BLaER1 (cell line): Measurements from ENCODE around the gene NPTX2.
"Not testable (repeated sequence)": the region's sequence is repeated elsewhere in the genome, so short reads cannot be mapped to it uniquely, and the experiment has no call there.

ENCODE experiments used
- H3K27ac ChIP-seq: shearing (Covaris generic); formaldehyde crosslinking; 2 replicates; pipeline ENCODE4 v1.8.1; 2022
- H3K27me3 ChIP-seq: shearing (Covaris generic); formaldehyde crosslinking; 2 replicates; pipeline ENCODE4 v1.8.1; 2022
- H3K36me3 ChIP-seq: shearing (Covaris generic); formaldehyde crosslinking; 2 replicates; pipeline ENCODE4 v1.8.1; 2022
- H3K4me1 ChIP-seq: shearing (Covaris generic); formaldehyde crosslinking; 2 replicates; pipeline ENCODE4 v1.8.1; 2022
- H3K4me2 ChIP-seq: shearing (Covaris generic); formaldehyde crosslinking; 2 replicates; pipeline ENCODE4 v1.8.1; 2022
- H3K4me3 ChIP-seq: shearing (Covaris generic); formaldehyde crosslinking; 2 replicates; pipeline ENCODE4 v1.8.1; 2022
- H3K9ac ChIP-seq: shearing (Covaris generic); formaldehyde crosslinking; 2 replicates; pipeline ENCODE4 v1.8.1; 2022
- H3K9me3 ChIP-seq: shearing (Covaris generic); formaldehyde crosslinking; 2 replicates; pipeline ENCODE4 v1.8.1; 2022
- H4K20me1 ChIP-seq: shearing (Covaris generic); formaldehyde crosslinking; 2 replicates; pipeline ENCODE4 v1.8.1; 2022
- Cebpa-rat ChIP-seq: shearing (Covaris generic); IDR thresholded peaks from 2 replicates; pipeline ENCODE4 v1.8.1; 2022

Gene NPTX2

GRCh38 chr7:98617051-98617959 lies at the start of gene NPTX2:
Gene NPTX2 (plus strand): TSS chr7:98617285. CDS start chr7:98617462, 177 bp downstream.
- no peak within 1 kb of the TSS for H3K4me3 ChIP-seq
- H3K36me3 ChIP-seq, result no peaks in the 10 kb centered on the region
- no peak within 1 kb of the TSS for H3K27ac ChIP-seq
- H3K4me2 ChIP-seq, result no peak within 1 kb of the TSS
- TF ChIP-seq Cebpa-rat, result no peak
- H4K20me1 ChIP-seq, result no peaks in the 10 kb centered on the region
- peaks cover 20% of the 10 kb centered on the region for H3K9me3 ChIP-seq
- no peak within 1 kb of the TSS for H3K9ac ChIP-seq
- peaks cover 28% of the 10 kb centered on the region for H3K4me1 ChIP-seq
- H3K27me3 ChIP-seq, result no peaks in the 10 kb centered on the region

GRCh38 chr7:98567991-98568390 lies 49.1 kb upstream of the NPTX2 start:
- Histone ChIP-seq H4K20me1 (no peaks in the 10 kb centered on the region), H3K9me3 (peaks cover 22% of the 10 kb centered on the region), H3K27me3 (no peaks in the 10 kb centered on the region), H3K36me3 (no peaks in the 10 kb centered on the region), H3K4me3 (no peak overlapping the region), H3K27ac (no peak overlapping the region), H3K9ac (no peak overlapping the region), H3K4me2 (no peak overlapping the region), H3K4me1 (peaks cover 6% of the 10 kb centered on the region)
- TF ChIP-seq Cebpa-rat, result no peak

GRCh38 chr7:98568891-98569290 lies 48.2 kb upstream of the NPTX2 start:
- H3K9me3 ChIP-seq, result peaks cover 28% of the 10 kb centered on the region
- H3K27me3 ChIP-seq, result no peaks in the 10 kb centered on the region
- no peak overlapping the region for H3K27ac ChIP-seq
- H3K4me2 ChIP-seq, result no peak overlapping the region
- no peak overlapping the region for H3K9ac ChIP-seq
- TF ChIP-seq Cebpa-rat, result no peak
- no peaks in the 10 kb centered on the region for H4K20me1 ChIP-seq
- no peaks in the 10 kb centered on the region for H3K36me3 ChIP-seq
- H3K4me1 ChIP-seq, result no peaks in the 10 kb centered on the region
- no peak overlapping the region for H3K4me3 ChIP-seq

- Histone ChIP-seq H3K4me1 (no peaks in the 10 kb centered on the region), H3K4me3 (no peak overlapping the region), H3K4me2 (no peak overlapping the region), H3K27me3 (no peaks in the 10 kb centered on the region), H3K27ac (no peak overlapping the region), H3K9me3 (peaks cover 27% of the 10 kb centered on the region), H4K20me1 (no peaks in the 10 kb centered on the region), H3K9ac (no peak overlapping the region), H3K36me3 (no peaks in the 10 kb centered on the region)
- TF ChIP-seq Cebpa-rat, result no peak
Observed at GRCh38 chr7:98569691-98570337, 47.3 kb upstream of the NPTX2 start.

- Histone ChIP-seq H3K27me3 (no peaks in the 10 kb centered on the region), H3K9ac (no peak overlapping the region), H3K4me3 (no peak overlapping the region), H3K27ac (no peak overlapping the region), H4K20me1 (no peaks in the 10 kb centered on the region), H3K4me2 (no peak overlapping the region), H3K36me3 (no peaks in the 10 kb centered on the region), H3K4me1 (no peaks in the 10 kb centered on the region), H3K9me3 (peaks cover 32% of the 10 kb centered on the region)
- TF ChIP-seq Cebpa-rat, result no peak
Observed at GRCh38 chr7:98571006-98571405, 46.1 kb upstream of the NPTX2 start.

- Histone ChIP-seq H3K4me1 (no peaks in the 10 kb centered on the region), H3K4me3 (no peak overlapping the region), H3K27me3 (no peaks in the 10 kb centered on the region), H4K20me1 (no peaks in the 10 kb centered on the region), H3K36me3 (no peaks in the 10 kb centered on the region), H3K9me3 (peaks cover 42% of the 10 kb centered on the region), H3K27ac (no peak overlapping the region), H3K9ac (no peak overlapping the region), H3K4me2 (no peak overlapping the region)
- TF ChIP-seq Cebpa-rat, result no peak
Observed at GRCh38 chr7:98571986-98572385, 45.1 kb upstream of the NPTX2 start.

GRCh38 chr7:98572716-98573115 lies 44.4 kb upstream of the NPTX2 start:
- H3K27me3 ChIP-seq, H4K20me1 ChIP-seq, H3K36me3 ChIP-seq, H3K9ac ChIP-seq, H3K27ac ChIP-seq, H3K4me1 ChIP-seq, H3K4me2 ChIP-seq, H3K4me3 ChIP-seq: not testable (repeated sequence)
- H3K9me3 ChIP-seq, result peaks cover 49% of the 10 kb centered on the region

- Histone ChIP-seq H3K36me3 (no peaks in the 10 kb centered on the region), H3K4me3 (no peak overlapping the region), H3K27me3 (no peaks in the 10 kb centered on the region), H3K9ac (no peak overlapping the region), H3K27ac (no peak overlapping the region), H3K4me1 (no peaks in the 10 kb centered on the region), H3K9me3 (peaks cover 52% of the 10 kb centered on the region), H4K20me1 (no peaks in the 10 kb centered on the region), H3K4me2 (no peak overlapping the region)
- no peak for TF ChIP-seq Cebpa-rat
Observed at GRCh38 chr7:98573816-98574215, 43.3 kb upstream of the NPTX2 start.

GRCh38 chr7:98575878-98576277 lies 41.2 kb upstream of the NPTX2 start:
- Histone ChIP-seq H3K4me1 (no peaks in the 10 kb centered on the region), H3K9me3 (peaks cover 52% of the 10 kb centered on the region), H3K36me3 (no peaks in the 10 kb centered on the region), H3K4me3 (no peak overlapping the region), H4K20me1 (no peaks in the 10 kb centered on the region), H3K9ac (no peak overlapping the region), H3K27ac (no peak overlapping the region), H3K27me3 (no peaks in the 10 kb centered on the region), H3K4me2 (no peak overlapping the region)
- no peak for TF ChIP-seq Cebpa-rat

GRCh38 chr7:98584830-98585229 lies 32.3 kb upstream of the NPTX2 start:
- H3K9ac ChIP-seq, result no peak overlapping the region
- H3K4me3 ChIP-seq, result no peak overlapping the region
- H3K9me3 ChIP-seq, result peaks cover 12% of the 10 kb centered on the region
- no peaks in the 10 kb centered on the region for H3K4me1 ChIP-seq
- no peaks in the 10 kb centered on the region for H4K20me1 ChIP-seq
- H3K36me3 ChIP-seq, result no peaks in the 10 kb centered on the region
- H3K27me3 ChIP-seq, result no peaks in the 10 kb centered on the region
- TF ChIP-seq Cebpa-rat, result no peak
- no peak overlapping the region for H3K4me2 ChIP-seq
- no peak overlapping the region for H3K27ac ChIP-seq
